BE2C (cell line): ENCODE data around the gene HES3.
A peak's percentile ranks its signal among the peaks of the same experiment; 100 is the strongest.

Experiments used
- DNase-seq: peaks from one replicate; pipeline ENCODE4 v3.0.0-alpha.2; 2020
- H3K27me3 ChIP-seq: fragments of 250-450 bp; sonication (Bioruptor Pico); 2 replicates; pipeline ENCODE4 v1.5.1; 2020; ENCODE audit warnings: mild to moderate bottlenecking
- H3K36me3 ChIP-seq: fragments of 250-450 bp; sonication (Bioruptor Pico); 2 replicates; pipeline ENCODE4 v1.5.1; 2020; ENCODE audit warnings: mild to moderate bottlenecking
- H3K4me1 ChIP-seq: fragments of 250-450 bp; sonication (Bioruptor Pico); 2 replicates; pipeline ENCODE4 v1.5.1; 2020
- H3K4me3 ChIP-seq: 2 replicates; pipeline ENCODE4 v1.5.1; 2011; ENCODE audit warnings: low read depth, low read length
- H3K9me3 ChIP-seq: fragments of 250-450 bp; sonication (Bioruptor Pico); 2 replicates; pipeline ENCODE4 v1.5.1; 2020
- CTCF ChIP-seq: IDR thresholded peaks from 2 replicates; pipeline ENCODE4 v1.5.1; 2012; ENCODE audit warnings: mild to moderate bottlenecking, low read depth, low read length

The HES3 gene

GRCh38 chr1:6259491-6260362 is 15.7 kb downstream of the HES3 start:
- no peak for TF ChIP-seq CTCF
- Histone ChIP-seq H3K36me3 (no peaks in the 10 kb centered on the region), H3K9me3 (no peaks in the 10 kb centered on the region), H3K4me3 (peak overlapping the region; percentile 44; the same call in 1 of the 2 replicates), H3K27me3 (no peaks in the 10 kb centered on the region), H3K4me1 (no peaks in the 10 kb centered on the region)
- peak; percentile 66 for DNase-seq

- Histone ChIP-seq H3K4me3 (peak overlapping the region; percentile 44), H3K36me3 (no peaks in the 10 kb centered on the region), H3K4me1 (no peaks in the 10 kb centered on the region), H3K27me3 (no peaks in the 10 kb centered on the region), H3K9me3 (no peaks in the 10 kb centered on the region)
- no peak for TF ChIP-seq CTCF
- no peak for DNase-seq
These were observed 16.5 kb downstream of the HES3 start for GRCh38 chr1:6260433-6260934.

GRCh38 chr1:6260961-6261614 is 17.1 kb downstream of the HES3 start, which contains the start of gene GPR153:
Gene GPR153 (minus strand): TSS chr1:6261098. CDS start chr1:6254905, 6,193 bp downstream.
- DNase-seq: no peak
- H3K4me3 ChIP-seq: peak within 1 kb of the TSS; percentile 44
- TF ChIP-seq CTCF: no peak
- H3K4me1 ChIP-seq: no peaks in the 10 kb centered on the region
- no peaks in the 10 kb centered on the region for H3K9me3 ChIP-seq
- H3K36me3 ChIP-seq: no peaks in the 10 kb centered on the region
- no peaks in the 10 kb centered on the region for H3K27me3 ChIP-seq

- no peak overlapping the region; the same call in 1 of the 2 replicates for H3K4me3 ChIP-seq
- H3K36me3 ChIP-seq: no peaks in the 10 kb centered on the region
- DNase-seq: no peak
- H3K27me3 ChIP-seq: no peaks in the 10 kb centered on the region
- TF ChIP-seq CTCF: no peak
- H3K4me1 ChIP-seq: no peaks in the 10 kb centered on the region
- H3K9me3 ChIP-seq: no peaks in the 10 kb centered on the region
These were observed 17.6 kb downstream of the HES3 start for GRCh38 chr1:6261615-6261995.

- no peak for TF ChIP-seq CTCF
- Histone ChIP-seq H3K4me3 (no peak overlapping the region), H3K36me3 (no peaks in the 10 kb centered on the region), H3K4me1 (no peaks in the 10 kb centered on the region), H3K9me3 (no peaks in the 10 kb centered on the region), H3K27me3 (no peaks in the 10 kb centered on the region)
- DNase-seq: no peak
These were observed 18.8 kb downstream of the HES3 start for GRCh38 chr1:6262555-6263420.
